UCSD-AML1 (cell line): ENCODE data around the gene MAPKBP1.

Experiments
- DNase-seq: peaks from one replicate; lab custom pipeline; 2025; ENCODE audit not compliant: unreplicated experiment; lab: John Stamatoyannopoulos, UW

Gene MAPKBP1

DNA sequence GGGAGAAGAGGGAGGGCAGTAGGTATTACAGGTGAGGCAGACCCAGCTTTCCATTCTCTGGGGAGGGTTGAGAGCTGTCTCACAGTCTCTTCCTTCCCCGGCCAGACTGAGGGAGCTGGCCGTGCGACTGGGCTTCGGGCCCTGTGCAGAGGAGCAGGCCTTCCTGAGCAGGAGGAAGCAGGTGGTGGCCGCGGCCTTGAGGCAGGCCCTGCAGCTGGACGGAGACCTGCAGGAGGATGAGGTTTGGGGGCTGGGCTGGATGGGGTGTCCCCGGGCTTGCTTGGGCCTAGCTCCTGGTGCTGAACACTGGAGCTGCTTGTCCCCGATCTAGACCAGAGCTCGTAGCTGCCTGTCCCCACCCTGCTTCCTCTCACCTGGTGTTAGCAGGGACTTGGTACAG, 69.3 kb downstream of the MAPKBP1 start:
- no peak for DNase-seq

DNA sequence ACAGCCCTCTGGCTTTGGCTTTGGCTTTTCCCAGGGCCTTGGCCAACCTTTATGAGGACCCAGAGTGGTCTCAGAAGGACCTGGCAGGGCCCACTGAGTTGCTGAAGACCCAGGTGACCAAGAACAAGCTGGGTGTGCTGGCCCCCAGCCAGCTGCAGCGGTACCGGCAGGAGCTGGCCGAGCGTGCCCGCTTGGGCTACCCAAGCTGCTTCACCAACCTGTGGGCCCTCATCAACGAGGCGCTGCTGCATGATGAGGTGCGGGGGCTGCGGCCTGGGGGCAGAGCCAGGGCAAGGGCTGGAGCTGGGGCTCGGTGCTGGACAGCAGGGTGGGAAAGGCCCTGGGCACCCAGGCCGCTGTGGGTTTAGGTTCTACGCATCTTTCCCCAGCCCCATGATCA, 70.5 kb downstream of the MAPKBP1 start:
- DNase-seq: no peak

DNA sequence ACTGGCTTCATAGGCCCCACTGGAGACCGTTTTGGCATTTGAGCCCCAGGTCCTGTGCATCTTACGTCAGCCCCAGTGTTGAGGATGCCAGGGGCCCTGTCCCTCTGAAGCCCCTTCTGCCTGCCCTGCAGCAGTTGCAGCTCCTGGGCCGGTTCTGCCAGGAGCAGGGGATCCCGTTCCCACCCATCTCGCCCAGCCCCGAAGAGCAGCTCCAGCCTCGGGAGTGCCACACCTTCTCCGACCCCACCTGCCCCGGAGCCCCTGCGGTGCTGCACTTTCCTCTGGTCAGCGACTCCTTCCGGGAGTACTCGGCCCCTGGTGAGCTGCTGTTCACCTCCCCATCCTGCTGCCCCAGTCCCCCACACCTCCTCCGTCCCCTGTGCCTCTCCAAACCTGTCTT, 72.9 kb downstream of the MAPKBP1 start:
- no peak for DNase-seq

DNA sequence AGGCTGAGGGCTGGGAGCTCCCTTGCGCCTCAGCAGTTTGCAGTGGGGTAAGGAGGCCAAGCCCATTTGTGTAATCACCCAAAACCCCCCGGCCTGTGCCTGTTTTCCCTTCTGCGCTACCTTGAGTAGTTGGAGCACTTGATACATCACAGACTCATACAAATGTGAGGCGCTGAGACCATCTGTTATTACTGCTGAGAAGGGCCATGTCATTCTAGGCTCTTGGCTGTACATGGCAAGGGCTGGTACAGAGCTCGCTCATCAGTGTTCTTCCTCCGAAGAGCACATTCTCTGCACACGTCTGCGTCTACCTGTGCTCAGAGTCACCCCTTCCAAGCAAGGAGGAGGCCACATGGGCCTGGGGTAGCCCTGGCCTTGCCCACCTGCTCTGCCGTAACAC, 73.7 kb downstream of the MAPKBP1 start:
- no peak for DNase-seq

DNA sequence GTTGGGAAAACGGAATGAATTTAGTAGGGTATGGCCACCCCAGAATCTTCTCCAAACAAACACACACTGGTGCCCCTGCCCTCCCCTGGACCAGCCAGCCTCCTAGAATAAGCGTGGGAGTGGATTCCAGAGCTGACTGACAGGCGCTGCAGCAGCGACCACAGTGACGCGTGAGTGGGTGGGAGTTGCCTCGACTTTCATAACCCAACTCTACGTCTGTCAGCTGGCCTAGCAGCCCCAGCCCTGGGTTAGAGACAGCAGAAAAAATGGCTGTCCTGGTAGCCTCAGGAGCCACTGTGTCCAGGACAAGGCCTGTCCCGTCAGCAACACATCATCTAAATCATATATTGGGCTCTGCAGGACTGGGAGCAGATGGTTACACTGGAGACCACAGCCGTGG, 74.3 kb downstream of the MAPKBP1 start:
- DNase-seq: no peak

DNA sequence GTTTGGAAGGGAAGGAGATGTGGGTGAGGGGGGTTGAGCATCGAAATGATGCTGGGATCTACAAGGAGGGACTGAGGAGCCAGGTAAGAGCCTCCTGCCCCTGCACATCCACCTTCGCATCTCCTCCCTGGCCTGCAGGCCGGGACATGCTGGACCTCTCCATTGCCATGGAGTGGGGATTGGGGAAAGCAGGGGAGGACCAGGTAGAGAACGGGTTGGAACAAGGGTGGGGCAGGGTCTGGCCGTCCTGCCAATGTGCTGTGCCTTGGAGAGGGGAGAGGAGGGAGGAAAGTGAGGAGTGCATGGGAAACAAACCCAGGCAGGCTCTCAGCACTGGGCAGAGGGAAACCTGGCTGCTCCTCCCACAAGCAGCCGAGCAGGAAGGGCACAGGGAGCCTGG, 74.9 kb downstream of the MAPKBP1 start:
- DNase-seq: no peak

DNA sequence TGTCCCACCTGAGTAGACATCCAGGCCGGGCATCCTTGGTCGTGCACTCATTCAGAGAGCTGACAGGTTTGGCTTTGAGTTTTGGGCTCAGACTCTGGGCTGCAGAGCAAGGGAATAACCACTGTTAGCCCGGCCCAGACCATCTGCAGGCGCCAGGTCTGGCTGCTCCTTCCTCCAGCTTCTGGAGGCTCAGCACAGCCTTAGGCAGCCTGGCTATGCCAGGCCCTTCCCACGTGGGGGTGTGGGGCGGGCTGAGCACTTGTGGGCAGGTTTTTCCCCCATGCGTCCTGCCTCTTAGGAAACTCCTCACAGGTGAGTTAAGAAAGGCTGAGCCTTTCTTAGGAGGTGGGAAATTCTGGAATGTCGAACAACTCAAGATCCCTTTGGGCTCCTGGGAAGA, 75.6 kb downstream of the MAPKBP1 start:
- no peak for DNase-seq

DNA sequence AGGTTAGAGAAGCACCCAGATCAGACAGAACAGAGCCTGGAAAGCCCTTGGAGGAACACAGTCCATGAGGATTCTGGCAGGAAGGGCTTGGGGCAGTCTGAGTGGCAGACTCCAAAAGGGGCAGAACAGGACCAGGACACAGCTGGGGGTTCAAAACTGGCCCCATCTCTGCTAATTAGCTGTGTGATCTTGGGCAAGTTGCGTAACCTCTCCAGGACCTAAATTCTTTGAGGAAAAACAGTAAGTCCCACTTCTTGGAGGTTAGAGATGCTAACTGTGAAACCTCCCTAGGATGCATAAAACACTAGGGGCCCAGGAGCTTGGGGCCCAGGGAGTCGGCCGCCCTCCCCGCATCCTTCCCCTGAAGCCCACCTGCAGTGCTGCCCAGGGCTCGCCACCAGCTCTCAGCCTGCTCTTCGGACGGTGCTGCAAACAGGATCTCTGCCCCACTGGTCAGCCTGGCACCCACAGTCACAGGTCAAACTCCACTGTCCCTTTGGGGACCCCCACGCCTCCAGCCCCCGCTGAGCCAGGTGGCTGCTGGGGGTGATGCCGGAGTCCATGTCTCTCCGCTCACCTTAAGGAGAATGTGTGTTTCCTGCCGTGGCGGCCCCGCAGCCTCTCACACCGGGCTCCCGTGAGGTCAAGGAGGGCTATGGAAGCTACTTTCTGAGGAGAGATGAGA, 76.3 kb downstream of the MAPKBP1 start:
- DNase-seq: no peak

DNA sequence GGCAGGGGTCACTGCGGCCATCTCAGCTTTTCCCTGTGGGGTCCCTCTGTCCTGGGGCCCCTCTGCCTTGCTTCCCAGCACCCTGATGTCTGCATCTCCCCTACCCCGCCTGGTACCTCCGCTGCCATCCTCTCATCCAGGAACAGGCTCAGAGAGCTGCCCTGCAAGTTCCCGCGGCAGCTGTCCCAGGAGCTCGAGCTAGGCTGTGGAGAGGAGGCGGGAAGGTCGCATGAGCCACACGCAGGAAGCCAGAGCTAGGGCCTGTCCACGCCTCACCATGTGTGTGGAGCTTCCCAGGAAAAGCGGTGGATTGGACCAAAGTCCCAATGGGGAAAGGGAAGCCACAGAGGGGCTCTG, 76.9 kb downstream of the MAPKBP1 start:
- DNase-seq: no peak

DNA sequence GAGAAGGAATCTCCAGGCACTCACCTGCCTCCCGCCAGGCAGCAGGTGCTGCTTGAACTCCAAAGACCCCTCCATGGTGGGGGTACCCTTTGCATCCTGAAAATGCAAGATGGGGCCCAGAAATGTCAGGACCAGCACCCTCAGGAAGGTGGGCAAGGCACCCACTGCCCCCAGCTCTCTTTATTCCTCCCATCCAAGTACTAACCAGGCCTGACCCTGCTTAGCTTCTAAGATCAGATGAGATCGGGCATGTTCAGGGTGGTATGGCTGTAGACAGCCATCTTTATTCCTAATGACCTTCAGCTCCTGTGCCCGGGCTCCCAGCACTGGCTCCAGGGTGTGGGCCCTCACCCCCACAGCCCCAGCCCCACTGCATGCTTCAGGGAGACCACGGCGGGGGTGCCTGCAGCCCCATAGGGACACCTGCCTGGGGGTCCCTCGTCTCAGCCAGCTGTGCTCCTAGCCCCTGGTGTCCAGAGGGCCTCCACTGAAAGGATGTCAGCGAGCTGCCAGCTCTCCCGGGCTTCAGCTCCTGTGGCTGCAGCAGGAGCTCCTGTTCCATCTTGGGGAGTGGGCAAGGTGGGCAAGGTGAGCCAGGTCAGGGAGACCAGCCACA, 77.6 kb downstream of the MAPKBP1 start:
- DNase-seq: no peak

DNA sequence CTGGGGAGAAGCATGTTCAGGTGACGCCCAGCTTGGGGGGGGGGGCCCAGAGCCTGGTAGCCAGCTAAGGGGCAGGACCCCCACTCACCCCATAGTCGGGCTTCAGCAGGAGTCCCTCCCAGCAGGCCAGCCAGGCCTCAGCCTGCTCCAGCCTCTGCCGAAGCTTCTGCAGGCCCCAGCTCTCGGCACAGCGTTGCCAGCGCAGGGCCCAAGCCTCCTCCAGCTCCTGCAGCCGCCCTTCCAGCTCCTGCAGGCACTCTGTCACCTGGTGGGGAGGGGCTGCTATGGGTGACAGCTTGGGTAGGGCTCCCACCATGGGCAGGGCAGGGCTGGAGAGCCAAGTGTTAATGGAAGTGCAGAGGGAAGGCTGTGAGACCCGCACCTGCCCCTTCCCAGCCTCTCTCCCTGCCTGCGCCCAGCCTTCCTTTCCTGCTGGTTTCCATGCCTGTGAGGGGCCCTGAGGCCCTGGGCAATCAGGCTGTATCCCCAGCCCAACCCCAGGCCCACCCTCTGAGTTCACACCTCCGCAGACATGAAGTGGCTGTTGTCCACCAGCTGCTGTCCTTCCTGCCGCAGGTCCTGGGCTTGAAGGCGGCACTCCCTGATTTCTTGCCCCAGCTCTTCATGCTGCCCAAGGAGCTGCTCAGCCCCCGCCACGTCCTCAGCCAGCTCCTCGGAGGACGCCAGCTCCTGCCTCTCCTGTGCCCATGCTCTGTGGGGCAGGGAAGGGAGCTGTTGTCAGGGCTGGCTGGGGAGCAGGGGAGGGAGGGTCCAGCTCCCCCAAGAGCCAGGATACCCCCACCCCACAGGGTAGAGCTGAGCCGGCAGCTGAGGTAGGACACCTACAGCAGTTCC, 78.7 kb downstream of the MAPKBP1 start:
- no peak for DNase-seq

DNA sequence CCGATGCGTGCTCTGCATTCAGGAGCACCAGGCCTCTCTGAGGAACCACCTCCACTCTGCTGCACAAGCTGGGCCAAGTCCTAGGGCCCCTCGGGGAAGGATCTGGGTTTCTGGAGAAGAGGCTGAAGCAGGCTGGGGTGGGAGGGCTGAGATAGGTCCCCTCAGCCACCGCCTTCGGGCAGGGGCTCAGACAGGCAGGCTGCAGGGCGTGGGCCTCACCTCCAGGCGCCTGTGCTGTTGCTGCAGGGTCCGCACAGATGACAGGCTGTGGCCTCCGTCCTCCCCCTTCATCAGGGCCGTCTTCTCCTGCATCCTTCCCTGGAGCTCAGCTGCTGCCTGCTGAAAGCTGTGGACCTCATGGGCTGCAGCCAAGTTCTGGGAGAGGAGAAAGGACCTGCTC, 79.5 kb downstream of the MAPKBP1 start:
- DNase-seq: no peak

DNA sequence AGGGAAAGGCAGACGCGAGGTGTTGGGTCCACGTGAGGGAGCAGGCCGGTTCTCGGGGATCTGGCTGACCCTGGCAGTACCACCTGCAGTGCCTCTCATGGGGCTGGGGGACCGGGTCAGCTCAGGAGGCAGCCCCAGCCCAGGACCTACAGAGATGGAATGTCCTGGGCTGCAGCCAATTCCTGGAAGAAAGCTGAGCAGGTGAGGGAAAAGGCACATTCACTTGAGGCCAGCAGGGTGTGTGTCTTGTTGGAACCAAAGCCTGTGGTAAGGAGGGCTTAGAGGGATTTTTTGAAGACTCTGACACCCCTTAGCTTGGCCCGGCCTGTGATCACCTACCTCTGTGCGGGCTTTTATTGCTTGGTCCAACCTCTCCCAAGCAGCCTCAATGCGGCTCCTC, 80.2 kb downstream of the MAPKBP1 start:
- DNase-seq: no peak

DNA sequence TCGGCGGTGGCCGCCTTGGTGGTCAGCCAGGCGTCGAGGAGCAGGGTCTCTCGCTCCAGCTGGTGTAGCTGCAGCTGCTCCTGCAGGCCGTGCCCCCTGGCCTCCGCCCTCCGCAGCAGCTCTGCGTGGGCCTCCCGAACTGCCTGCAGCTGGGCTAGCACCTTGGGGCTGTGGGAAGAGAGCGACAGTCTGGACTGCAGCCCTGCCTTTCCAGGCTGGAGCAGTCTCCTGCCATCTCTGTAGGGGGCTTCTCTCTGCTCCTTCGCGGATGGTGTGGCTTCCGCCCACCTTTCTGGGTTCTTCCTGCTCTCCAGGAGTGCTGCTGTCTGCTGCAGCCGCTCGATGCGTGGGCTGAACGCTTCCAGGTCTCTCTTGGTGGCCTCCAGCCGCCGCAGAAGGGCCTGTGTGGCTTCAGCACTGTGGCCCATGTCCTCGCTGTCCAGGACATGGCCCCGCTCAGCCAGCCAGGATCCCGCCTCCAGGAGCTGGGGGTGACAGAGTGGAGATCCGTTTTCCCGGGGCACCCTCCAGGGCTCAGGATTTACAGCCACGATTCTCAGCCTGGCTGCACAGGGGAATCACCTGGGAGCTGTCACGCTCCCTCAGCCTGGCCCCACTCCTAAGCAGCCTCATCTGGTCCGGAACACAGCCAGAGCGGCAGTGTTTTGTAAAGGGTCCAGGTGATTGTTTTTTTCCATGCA, 81.1 kb downstream of the MAPKBP1 start:
- no peak for DNase-seq

DNA sequence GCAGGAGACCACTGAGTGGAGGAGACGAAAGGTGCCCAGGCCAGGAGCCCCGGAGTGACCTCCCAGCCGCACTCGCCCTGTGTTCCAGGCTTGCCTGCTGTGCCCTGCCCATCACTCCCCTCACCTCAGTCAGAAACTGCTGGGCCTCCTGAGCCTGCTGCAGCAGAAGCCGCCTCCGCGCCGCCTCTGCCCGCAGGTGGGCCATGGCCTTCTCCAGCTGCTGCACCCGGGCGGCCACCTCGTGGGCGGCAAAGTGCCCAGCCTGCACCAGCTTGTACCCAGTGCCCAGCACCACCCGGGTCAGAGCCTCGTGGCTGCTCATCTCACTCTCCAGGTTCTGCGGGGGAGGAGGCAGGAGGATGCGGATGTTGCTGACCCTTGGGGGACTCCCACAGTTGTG, 82.0 kb downstream of the MAPKBP1 start:
- DNase-seq: no peak

DNA sequence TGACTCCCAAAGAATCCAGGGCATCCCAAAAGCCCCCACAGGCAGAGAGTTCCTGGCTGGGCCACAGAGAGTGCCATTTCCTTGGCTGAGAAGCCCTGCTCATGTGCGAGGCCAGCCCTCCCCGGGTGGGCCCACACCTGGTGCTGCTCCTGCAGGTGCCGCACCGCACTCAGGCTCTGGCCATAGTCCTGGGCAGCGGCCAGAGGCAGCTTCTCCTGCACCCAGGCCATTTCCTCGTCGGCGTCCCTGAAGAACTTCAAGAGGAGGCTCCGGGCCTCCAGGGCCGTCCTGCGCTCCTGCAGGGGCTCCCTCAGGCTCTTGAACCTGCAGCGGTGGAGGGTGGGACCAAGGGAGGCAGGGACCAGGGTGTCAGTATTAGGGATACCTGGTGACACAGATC, 82.4 kb downstream of the MAPKBP1 start:
- no peak for DNase-seq

DNA sequence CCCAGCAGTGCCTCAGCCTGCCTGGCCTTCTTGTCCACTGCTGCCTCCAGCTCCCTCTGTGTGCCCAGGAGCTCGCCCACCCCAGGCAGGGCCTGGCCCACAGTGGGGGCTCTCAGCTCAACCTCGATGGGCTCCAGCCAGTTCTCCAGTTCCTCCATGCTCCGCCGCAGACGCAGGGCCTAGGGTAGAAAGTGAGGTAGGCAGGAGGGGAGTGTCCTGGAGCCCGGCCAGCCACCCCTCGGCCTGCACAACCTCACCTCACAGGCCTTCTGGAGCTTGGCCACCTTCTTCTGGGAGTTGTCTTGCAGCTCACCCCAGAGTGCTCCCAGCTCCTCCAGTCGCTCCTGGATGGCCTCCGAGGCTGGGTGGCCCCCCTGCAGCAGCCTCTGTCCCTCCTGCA, 83.0 kb downstream of the MAPKBP1 start:
- DNase-seq: no peak

DNA sequence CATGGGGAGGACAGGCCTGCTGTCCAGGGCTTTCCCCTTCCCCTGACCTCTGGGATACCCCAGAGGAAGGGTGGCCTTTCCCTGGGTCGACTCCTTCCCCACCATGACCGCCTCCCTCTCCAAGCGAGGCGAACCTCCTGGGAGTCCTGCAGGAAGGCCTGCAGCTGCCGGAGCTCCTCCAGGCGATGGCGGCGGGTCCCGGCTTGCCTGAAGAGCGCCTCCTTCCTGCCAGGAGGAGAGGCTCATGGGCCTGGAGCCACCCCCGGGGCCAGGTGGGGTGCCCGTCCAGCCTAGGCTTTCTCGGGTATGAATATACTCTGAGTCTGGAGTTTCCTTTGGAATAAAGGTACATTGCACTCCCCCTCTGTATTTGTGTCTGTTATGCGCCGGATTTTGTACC, 84.5 kb downstream of the MAPKBP1 start:
- DNase-seq: no peak

DNA sequence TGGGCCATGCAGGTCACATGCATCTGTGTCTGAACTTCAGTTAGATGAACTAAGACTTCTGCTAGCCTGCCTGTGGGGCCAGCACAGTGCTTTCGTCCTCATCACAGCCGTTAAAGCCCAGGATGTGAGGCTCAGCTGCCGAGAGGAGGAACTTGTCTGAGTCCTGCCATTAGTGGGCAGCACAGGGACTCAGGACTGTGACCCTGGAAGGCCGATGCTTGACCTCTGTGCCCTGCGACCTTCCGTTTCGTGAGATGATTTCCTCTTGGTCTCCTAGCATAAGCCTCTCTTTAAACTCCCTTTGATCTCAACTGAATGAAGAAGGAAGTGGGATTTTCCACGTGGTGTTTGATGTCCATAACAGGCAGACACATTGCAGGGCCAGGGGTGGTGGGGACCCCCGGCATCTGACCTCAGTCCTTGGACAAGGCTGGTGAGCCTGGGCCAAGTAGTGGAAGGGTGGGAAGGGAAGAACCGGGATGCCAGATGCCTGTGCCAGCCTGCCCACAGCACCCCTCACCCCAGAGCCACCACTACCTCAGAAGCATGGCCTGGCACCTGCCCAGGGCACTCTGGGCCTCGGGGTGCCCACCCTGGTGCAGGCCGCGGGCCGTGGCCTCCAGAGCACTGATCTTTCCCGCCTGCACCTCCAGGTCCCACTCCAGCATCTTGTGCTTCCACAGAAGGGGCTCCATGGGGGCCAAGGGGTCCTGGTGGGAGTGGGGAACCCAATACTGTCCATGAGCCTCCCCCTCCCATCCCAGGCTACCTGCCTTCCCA, 86.0 kb downstream of the MAPKBP1 start:
- peak; percentile 38 for DNase-seq

DNA sequence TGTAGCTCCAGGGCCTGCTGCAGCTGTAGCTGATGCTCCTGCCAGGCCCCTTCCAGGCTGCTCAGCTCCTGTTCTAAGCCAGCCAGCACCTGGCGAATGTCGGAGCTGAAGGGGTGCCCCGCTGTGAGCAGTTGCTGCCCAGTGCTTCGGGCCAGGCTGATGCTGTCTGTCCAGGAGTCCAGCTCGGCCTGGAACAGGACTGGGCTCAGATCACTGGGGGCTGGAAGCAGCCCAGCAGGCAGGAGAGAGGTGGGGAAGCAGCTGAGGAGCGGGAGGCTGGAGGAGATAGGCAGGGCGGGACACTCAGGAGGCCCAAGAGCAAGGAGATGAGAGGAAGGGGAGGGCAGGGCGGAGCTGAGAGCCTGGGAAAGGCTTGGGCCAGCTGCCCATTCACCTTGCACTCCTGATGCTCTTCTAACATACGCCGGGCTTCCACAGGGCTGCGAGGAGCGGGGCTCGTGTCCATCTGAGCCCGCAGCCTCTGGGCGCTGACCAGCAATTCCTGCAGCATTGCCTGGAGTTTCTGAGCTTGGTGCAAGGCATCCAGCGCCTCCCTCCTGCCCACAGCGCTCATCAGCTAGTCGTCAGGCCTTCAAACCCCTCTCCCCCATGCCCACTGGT, 87.6 kb downstream of the MAPKBP1 start:
- DNase-seq: no peak
